Measurements from ENCODE around the gene VRK3. TPM values are rescaled to one million over a fixed set of nuclear protein-coding genes. Genes with fewer than 3 reads are reported as not detected.

VRK3 gene
- total RNA-seq, 2 donors from 2014 or later, result 27.5 to 33.4 TPM

GRCh38 chr19:50020481-50020880, 4.7 kb downstream of the VRK3 start:
- no peak for ATAC-seq (ENCODE audit: insufficient number of reproducible peaks, low FRiP score, low read depth)
- H3K9me3 ChIP-seq, result no peaks in the 10 kb centered on the region
- no peak overlapping the region for H3K27ac ChIP-seq
- H3K4me3 ChIP-seq, result no peak overlapping the region
- H3K36me3 ChIP-seq, result peaks cover 28% of the 10 kb centered on the region
- H3K27me3 ChIP-seq (replicated peaks; ENCODE audit: insufficient read depth), result no peaks in the 10 kb centered on the region
- peaks cover 7 to 17% of the 10 kb centered on the region in 2 donors for H3K4me1 ChIP-seq (ENCODE audit: control insufficient read depth in 1 of 2, low read depth in 2 of 2)
- DNase-seq (ENCODE audit: low spot score), result no peak
- TF ChIP-seq CTCF (IDR thresholded peaks at IDR 0.05), result no peak

GRCh38 chr19:50016225-50016807, 8.9 kb downstream of the VRK3 start:
- H3K4me1 ChIP-seq (ENCODE audit: control insufficient read depth in 1 of 2, low read depth in 2 of 2), result no peaks in the 10 kb centered on the region
- no peak for DNase-seq (ENCODE audit: low spot score)
- peaks cover 56% of the 10 kb centered on the region for H3K36me3 ChIP-seq
- H3K9me3 ChIP-seq, result no peaks in the 10 kb centered on the region
- ATAC-seq (ENCODE audit: insufficient number of reproducible peaks, low FRiP score, low read depth), result no peak
- no peak overlapping the region for H3K4me3 ChIP-seq
- no peaks in the 10 kb centered on the region for H3K27me3 ChIP-seq (replicated peaks; ENCODE audit: insufficient read depth)
- no peak overlapping the region for H3K27ac ChIP-seq
- TF ChIP-seq CTCF (IDR thresholded peaks at IDR 0.05), result no peak

GRCh38 chr19:50008532-50008931, 16.6 kb downstream of the VRK3 start:
- no peak for ATAC-seq (ENCODE audit: insufficient number of reproducible peaks, low FRiP score, low read depth)
- no peak overlapping the region for H3K4me3 ChIP-seq
- H3K27ac ChIP-seq, result peak overlapping the region in 1 of 2 donors; percentile 28

GRCh38 chr19:50007947-50008346, 17.2 kb downstream of the VRK3 start:
- Histone ChIP-seq H3K4me3 (no peak overlapping the region), H3K4me1 (ENCODE audit: control insufficient read depth in 1 of 2, low read depth in 2 of 2) (peaks cover 22 to 25% of the 10 kb centered on the region in 2 donors), H3K27ac (peak overlapping the region in 1 of 2 donors; percentile 28), H3K27me3 (replicated peaks; ENCODE audit: insufficient read depth) (no peaks in the 10 kb centered on the region), H3K9me3 (no peaks in the 10 kb centered on the region), H3K36me3 (peaks cover 48% of the 10 kb centered on the region)
- ATAC-seq (ENCODE audit: insufficient number of reproducible peaks, low FRiP score, low read depth) (no peak), DNase-seq (ENCODE audit: low spot score) (no peak)
- TF ChIP-seq CTCF (IDR thresholded peaks at IDR 0.05), result no peak

More at GRCh38 chr19:50008532-50008931, 16.6 kb downstream of the VRK3 start:
- peaks cover 53% of the 10 kb centered on the region for H3K36me3 ChIP-seq
- no peaks in the 10 kb centered on the region for H3K9me3 ChIP-seq
- no peaks in the 10 kb centered on the region for H3K27me3 ChIP-seq (replicated peaks; ENCODE audit: insufficient read depth)
- no peak for TF ChIP-seq CTCF (IDR thresholded peaks at IDR 0.05)
- H3K4me1 ChIP-seq (ENCODE audit: control insufficient read depth in 1 of 2, low read depth in 2 of 2), result peaks cover 16 to 19% of the 10 kb centered on the region in 2 donors
- DNase-seq (ENCODE audit: low spot score), result no peak

- Histone ChIP-seq H3K9me3 (no peaks in the 10 kb centered on the region), H3K27ac (no peak overlapping the region)
Observed at GRCh38 chr19:50007170-50007569, 18.0 kb downstream of the VRK3 start.

More at GRCh38 chr19:50007170-50007569, 18.0 kb downstream of the VRK3 start:
- ATAC-seq (ENCODE audit: insufficient number of reproducible peaks, low FRiP score, low read depth), result no peak
- no peaks in the 10 kb centered on the region for H3K27me3 ChIP-seq (replicated peaks; ENCODE audit: insufficient read depth)
- no peak for DNase-seq (ENCODE audit: low spot score)
- H3K4me3 ChIP-seq, result no peak overlapping the region
- H3K4me1 ChIP-seq (ENCODE audit: control insufficient read depth in 1 of 2, low read depth in 2 of 2), result peaks cover 27 to 32% of the 10 kb centered on the region in 2 donors
- H3K36me3 ChIP-seq, result peaks cover 46% of the 10 kb centered on the region
- TF ChIP-seq CTCF (IDR thresholded peaks at IDR 0.05), result no peak
